Myometrial cell (primary cell): ENCODE data around the gene RPRD1B. TPM values are rescaled to one million over a fixed set of nuclear protein-coding genes. Genes with fewer than 3 reads are reported as not detected.

Experiments used
- total RNA-seq: library from RNA; depleted of rRNA; stranded (reverse); fragments of >200 nt; gene quantifications from 2 replicates; pipeline ENCODE4 v1.2.3, GENCODE V29; 2015

Gene RPRD1B, protein sequence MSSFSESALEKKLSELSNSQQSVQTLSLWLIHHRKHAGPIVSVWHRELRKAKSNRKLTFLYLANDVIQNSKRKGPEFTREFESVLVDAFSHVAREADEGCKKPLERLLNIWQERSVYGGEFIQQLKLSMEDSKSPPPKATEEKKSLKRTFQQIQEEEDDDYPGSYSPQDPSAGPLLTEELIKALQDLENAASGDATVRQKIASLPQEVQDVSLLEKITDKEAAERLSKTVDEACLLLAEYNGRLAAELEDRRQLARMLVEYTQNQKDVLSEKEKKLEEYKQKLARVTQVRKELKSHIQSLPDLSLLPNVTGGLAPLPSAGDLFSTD
- total RNA-seq, result 15.6 and 17.2 TPM in 2 replicates

GRCh38 chr20:38033330-38034107, at the start of gene RPRD1B, which contains the start of gene TTI1:
TSS of gene RPRD1B (plus strand) at chr20:38033746. CDS start at chr20:38033948, 202 bp downstream.
TSS of gene TTI1 (minus strand) at chr20:38033456. CDS start at chr20:38013816, 19,640 bp downstream.

Other genes with a start within 250 kb of the RPRD1B start
- 8.9 and 12.9 TPM in 2 replicates for gene VSTM2L, start 130.6 kb upstream of the RPRD1B start, total RNA-seq
- 16.3 and 18.5 TPM in 2 replicates for gene TTI1, start 290 bp upstream of the RPRD1B start, total RNA-seq
- 1,107 and 1,197 TPM in 2 replicates for gene TGM2, start 131.5 kb downstream of the RPRD1B start, total RNA-seq
- gene KIAA1755, start 227.0 kb downstream of the RPRD1B start, total RNA-seq, result 2.8 and 3.5 TPM in 2 replicates